ENCODE measurements around the gene CUL1.

GRCh38 chr7:148803094-148803493, 104.4 kb downstream of the CUL1 start:
- TF ChIP-seq EP300 (IDR thresholded peaks at IDR 0.05; ENCODE audit: borderline replicate concordance) (no peak), MAX (IDR thresholded peaks at IDR 0.05) (no peak)
